Endothelial cell of umbilical vein (primary cell): Measurements from ENCODE around the gene NOD1.

Experiments
- MYC ChIP-seq: IDR thresholded peaks from one replicate; pipeline ENCODE4 v1.6.1; 2011; ENCODE audit warnings: mild to moderate bottlenecking, low read depth, low read length
- POLR2AphosphoS5 ChIP-seq: IDR thresholded peaks from 2 replicates; pipeline ENCODE4 v1.6.1; 2012; ENCODE audit warnings: low read depth, mild to moderate bottlenecking, control low read depth, low read length, moderate library complexity; ENCODE audit not compliant: insufficient read depth
- TF ChIP-seq, protein P1 (sequence below): IDR thresholded peaks from 2 replicates; pipeline ENCODE4 v1.6.1; 2011; ENCODE audit not compliant: insufficient read depth, insufficient read length
- TF ChIP-seq, protein P2 (sequence below), 2 donors: IDR thresholded peaks; 1 replicate in 1 of 2; 2 replicates in 1 of 2; pipeline ENCODE4 v1.5.1; 2011; ENCODE audit warnings: low read length in 2 of 2, mild to moderate bottlenecking in 2 of 2, moderate library complexity in 2 of 2, control low read depth in 1 of 2, inconsistent platforms in 1 of 2, low read depth in 1 of 2; ENCODE audit not compliant: insufficient read depth in 1 of 2; ENCODE audit errors: extremely low read depth in 1 of 2

DNA sequence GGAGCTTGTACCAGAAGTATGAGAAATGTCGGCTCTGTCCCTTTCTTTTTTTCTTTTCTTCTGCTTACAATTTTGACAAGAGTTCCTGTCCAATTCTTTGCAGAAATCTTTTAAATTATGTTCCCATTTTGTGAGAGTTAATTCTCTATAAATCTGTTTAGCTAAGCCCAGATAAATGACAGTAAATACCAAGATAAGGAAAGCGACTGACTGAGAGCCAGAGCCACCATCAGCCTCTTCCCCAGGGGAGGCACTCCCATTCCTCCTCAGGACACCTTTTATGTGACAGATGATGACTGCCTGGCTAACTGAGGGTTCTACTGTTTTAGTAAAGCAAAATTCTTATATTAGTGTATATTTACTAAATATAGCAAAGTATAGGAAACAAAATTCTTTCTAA lies 32.9 kb upstream of the NOD1 start:
- TF ChIP-seq POLR2AphosphoS5 (no peak), MYC (no peak)
- TF ChIP-seq, protein P1, sequence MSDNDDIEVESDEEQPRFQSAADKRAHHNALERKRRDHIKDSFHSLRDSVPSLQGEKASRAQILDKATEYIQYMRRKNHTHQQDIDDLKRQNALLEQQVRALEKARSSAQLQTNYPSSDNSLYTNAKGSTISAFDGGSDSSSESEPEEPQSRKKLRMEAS: no peak
- TF ChIP-seq, protein P2, sequence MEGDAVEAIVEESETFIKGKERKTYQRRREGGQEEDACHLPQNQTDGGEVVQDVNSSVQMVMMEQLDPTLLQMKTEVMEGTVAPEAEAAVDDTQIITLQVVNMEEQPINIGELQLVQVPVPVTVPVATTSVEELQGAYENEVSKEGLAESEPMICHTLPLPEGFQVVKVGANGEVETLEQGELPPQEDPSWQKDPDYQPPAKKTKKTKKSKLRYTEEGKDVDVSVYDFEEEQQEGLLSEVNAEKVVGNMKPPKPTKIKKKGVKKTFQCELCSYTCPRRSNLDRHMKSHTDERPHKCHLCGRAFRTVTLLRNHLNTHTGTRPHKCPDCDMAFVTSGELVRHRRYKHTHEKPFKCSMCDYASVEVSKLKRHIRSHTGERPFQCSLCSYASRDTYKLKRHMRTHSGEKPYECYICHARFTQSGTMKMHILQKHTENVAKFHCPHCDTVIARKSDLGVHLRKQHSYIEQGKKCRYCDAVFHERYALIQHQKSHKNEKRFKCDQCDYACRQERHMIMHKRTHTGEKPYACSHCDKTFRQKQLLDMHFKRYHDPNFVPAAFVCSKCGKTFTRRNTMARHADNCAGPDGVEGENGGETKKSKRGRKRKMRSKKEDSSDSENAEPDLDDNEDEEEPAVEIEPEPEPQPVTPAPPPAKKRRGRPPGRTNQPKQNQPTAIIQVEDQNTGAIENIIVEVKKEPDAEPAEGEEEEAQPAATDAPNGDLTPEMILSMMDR (IDR thresholded peaks at IDR 0.05; ENCODE audit: extremely low read depth in 1 of 2, insufficient read depth in 1 of 2, low read depth in 1 of 2, low read length in 2 of 2): no peak
